T-helper 2 cell (primary cell): ENCODE data around the gene CPT1B.
"Not testable (repeated sequence)": the region's sequence is repeated elsewhere in the genome, so short reads cannot be mapped to it uniquely, and the experiment has no call there.

Experiments used
- DNase-seq, 5 experiments: peaks; one replicate each; pipeline versions ENCODE4 v3.0.0 to v3.0.0-alpha.2; 2012 to 2022

Gene CPT1B

DNA sequence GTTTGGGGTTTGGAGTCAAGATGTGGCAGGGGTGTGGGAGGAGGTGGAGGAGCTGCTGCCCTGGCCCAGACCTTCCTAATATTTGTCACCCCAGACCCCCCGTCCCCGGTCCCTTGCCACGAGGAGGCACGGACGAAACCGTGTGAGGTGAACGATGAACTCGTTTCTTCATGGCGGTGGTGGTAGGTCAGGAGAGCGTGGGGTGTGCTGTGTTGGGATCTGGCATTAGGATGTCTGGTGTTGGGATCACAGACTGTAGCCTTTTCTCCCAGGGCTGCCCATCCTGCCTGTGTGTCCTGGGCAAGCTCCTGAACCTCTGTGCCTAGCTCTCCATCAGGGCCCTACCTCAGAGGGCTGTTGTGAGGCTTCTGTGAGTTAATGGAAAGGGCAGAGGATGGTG lies 30.8 kb upstream of the CPT1B start:
- no peak for DNase-seq

DNA sequence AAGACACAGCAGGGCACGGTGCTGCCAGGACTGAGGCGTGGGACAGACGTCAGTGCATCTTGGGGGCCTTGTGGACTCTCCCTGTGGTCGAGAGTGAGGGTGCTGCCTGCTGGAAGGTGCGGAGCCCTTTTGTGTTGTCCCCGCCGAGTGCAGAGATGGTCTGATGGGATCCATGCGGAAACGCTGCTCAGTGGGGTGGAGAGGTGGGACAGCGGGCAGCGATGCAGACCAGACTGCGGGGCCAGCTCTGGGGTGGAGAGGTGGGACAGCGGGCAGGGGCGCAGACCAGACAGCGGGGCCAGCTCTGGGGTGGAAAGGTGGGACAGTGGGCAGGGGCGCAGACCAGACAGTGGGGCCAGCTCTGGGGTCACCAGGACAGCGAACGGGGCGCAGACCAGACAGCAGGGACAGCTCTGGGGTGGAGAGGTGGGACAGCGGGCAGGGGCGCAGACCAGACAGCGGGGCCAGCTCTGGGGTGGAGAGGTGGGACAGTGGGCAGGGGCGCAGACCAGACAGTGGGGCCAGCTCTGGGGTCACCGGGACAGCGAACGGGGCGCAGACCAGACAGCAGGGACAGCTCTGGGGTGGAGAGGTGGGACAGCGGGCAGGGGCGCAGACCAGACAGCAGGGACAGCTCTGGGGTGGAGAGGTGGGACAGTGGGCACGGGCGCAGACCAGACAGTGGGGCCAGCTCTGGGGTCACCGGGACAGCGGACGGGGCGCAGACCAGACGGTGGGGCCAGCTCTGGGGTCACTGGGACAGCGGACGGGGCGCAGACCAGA lies 30.0 kb upstream of the CPT1B start:
- DNase-seq: not testable (repeated sequence)

- no peak for DNase-seq
These were observed 29.4 kb upstream of the CPT1B start for GRCh38 chr22:50607659-50608020.

- DNase-seq: no peak
These were observed 28.9 kb upstream of the CPT1B start for GRCh38 chr22:50606946-50607658.

DNA sequence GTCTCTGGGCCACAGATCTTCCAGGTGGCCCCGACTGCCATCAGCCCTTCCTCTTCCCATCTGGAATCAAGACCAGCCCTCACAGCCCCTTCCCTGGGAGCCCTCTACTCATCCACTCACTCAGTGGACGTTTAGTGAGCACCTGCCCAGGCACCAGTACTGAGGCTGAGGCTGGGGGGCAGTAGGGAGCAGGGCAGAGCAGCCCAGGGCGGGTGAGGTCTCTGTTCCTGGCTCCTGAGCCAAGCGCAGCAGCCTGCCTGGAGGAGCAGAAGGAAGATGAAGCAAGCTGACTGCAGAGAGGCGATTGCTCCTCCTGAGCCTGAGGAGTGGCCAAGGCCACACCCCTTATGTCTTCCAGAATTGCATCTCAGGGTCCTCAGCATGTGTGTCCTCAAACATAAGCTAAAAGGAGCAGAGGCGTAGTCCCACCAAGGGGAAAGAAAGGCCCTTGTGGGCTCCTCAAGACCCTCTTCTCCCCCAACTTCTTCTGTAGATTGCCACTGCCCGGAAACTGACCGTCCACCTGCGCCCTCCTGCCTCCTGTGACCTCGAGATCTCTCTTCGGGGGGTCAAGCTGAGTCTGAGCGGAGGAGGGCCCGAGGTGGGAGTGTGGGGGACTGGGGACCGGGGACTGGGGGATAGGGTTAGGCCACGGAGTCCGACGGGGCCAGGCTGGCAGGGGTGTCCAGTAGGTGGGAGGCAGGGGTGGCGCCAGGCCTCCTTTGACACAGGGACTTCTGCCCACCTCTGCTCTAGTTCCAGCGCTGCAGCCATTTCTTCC lies 28.1 kb upstream of the CPT1B start:
- no peak for DNase-seq

DNA sequence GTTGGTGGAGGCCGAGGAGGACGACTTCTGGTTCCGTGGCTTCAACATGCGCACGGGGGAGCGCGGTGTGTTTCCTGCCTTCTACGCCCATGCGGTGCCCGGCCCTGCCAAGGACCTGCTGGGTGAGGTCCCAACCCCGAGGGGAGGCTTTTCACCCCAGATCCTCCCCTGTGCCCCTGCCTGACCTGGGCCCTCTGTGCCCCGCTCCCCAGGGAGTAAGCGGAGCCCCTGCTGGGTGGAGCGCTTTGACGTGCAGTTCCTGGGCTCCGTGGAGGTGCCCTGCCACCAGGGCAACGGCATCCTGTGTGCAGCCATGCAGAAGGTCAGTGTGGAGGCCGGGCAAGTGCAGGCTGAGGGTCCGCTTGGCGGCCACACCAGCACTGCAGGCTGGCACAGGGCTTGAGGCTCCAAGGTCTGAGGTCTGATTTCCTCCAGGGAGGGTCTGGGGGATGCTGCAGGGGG lies 27.4 kb upstream of the CPT1B start:
- DNase-seq: no peak

- no peak for DNase-seq
These were observed 26.9 kb upstream of the CPT1B start for GRCh38 chr22:50605002-50605612.

DNA sequence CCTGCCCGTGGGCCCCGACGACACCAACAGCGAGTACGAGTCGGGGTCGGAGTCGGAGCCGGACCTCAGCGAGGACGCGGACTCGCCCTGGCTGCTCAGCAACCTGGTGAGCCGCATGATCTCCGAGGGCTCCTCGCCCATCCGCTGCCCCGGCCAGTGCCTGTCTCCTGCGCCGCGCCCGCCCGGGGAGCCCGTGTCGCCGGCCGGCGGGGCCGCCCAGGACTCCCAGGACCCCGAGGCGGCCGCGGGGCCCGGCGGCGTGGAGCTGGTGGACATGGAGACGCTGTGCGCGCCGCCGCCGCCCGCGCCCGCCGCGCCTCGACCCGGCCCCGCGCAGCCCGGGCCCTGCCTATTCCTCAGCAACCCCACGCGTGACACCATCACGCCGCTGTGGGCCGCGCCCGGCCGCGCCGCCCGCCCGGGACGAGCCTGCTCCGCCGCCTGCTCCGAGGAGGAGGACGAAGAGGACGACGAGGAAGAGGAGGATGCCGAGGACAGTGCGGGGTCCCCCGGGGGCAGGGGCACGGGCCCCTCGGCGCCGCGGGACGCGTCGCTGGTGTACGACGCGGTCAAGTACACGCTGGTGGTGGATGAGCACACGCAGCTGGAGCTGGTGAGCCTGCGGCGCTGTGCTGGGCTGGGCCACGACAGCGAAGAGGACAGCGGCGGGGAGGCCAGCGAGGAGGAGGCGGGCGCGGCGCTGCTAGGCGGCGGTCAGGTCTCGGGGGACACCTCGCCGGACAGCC lies 26.2 kb upstream of the CPT1B start:
- DNase-seq: no peak

GRCh38 chr22:50603511-50604255 lies 25.5 kb upstream of the CPT1B start:
- DNase-seq: peak in 1 of 5 experiments; percentile 23

GRCh38 chr22:50602338-50602700 lies 24.1 kb upstream of the CPT1B start:
- no peak for DNase-seq

GRCh38 chr22:50601669-50602337 lies 23.6 kb upstream of the CPT1B start:
- no peak for DNase-seq

GRCh38 chr22:50600967-50601668 lies 22.9 kb upstream of the CPT1B start:
- no peak for DNase-seq

- no peak for DNase-seq
These were observed 22.3 kb upstream of the CPT1B start, which contains the start of gene MAPK8IP2 for GRCh38 chr22:50600538-50600937. MAPK8IP2 (plus strand) TSS chr22:50600793; CDS start chr22:50600819, 26 bp downstream.

DNA sequence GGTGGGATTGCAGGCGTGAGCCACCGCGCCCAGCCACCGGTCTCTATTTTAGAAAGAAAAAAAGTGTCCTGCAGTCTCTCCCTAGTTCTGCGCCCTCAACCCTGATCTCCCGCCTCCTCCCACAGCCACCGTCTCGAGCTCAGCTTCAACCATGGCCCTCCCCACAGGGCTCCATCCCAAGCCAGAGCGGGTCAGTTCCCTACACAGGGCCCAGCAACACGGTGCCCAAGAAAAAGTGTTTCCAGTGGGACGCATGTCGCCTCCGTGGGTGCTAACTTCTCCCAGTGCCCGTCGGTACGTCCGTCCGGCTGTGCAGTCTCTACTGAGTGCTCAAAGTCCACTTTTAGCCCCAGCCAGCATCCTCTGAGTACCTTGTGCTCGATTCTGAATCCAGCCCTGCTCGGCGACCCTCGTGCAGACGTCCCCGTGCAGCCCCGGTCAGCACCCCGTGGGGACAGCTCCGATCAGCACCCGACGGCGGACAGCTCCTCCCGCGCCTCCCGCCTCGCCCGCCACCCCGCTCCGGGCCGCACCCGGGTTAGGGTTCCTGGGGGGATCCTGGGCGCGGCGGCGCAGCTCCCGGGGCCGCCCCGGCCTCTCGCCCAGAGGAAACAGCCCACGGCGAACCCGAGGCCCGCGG lies 21.7 kb upstream of the CPT1B start:
- peak; percentile 30 to 53 (median 38) for DNase-seq

- no peak for DNase-seq
These were observed 18.9 kb upstream of the CPT1B start for GRCh38 chr22:50597097-50597496.

GRCh38 chr22:50595189-50595588 lies 17.0 kb upstream of the CPT1B start:
- no peak for DNase-seq

GRCh38 chr22:50587407-50587806 lies 9.2 kb upstream of the CPT1B start:
- no peak for DNase-seq

DNA sequence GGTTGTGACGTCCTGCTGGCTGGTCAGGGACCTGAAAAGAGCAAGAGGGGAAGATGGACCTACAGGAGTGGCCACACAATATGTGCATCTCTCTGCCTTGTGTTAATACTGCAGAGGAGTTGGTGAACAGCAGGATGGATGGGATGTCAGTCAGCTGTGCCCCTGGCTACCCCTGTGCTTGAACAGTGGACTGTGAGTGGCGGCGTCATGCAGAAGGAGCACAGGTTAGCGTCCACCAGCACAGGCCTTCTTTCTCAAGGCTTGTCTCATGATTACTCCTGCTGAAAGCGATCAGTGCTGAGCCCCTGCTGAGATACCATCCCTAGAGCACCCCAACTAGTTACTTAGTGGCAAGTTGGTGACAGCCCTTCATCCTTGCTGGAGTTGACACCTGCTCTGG lies 8.2 kb upstream of the CPT1B start:
- DNase-seq: no peak

GRCh38 chr22:50585781-50586180 lies 7.6 kb upstream of the CPT1B start:
- DNase-seq: no peak

GRCh38 chr22:50585238-50585637 lies 7.0 kb upstream of the CPT1B start:
- DNase-seq: no peak
